Sigmoid colon (tissue), 7 donors: ENCODE data around the gene PTPN1. TPM values are rescaled to one million over a fixed set of nuclear protein-coding genes. Genes with fewer than 3 reads are reported as not detected.
A peak's percentile ranks its signal among the peaks of the same experiment; 100 is the strongest.
"Not testable (repeated sequence)": the region's sequence is repeated elsewhere in the genome, so short reads cannot be mapped to it uniquely, and the experiment has no call there.

Source experiments
- DNase-seq: peaks from one replicate; pipeline ENCODE4 v3.0.0-alpha.2; 2019
- H3K27ac ChIP-seq, 4 donors: fragments of 200-600 bp; sonication (generic); one replicate each; pipeline ENCODE4 v1.5.1; 2016 to 2019; ENCODE audit warnings: mild to moderate bottlenecking in 1 of 4
- H3K27me3 ChIP-seq, 3 donors: fragments of 200-600 bp; sonication (generic); one replicate each; pipeline ENCODE4 v1.5.1; 2019; ENCODE audit warnings: mild to moderate bottlenecking in 1 of 3
- H3K36me3 ChIP-seq, 4 donors: fragments of 200-600 bp; sonication (generic); one replicate each; pipeline ENCODE4 v1.5.1; 2016 to 2019
- H3K4me1 ChIP-seq, 4 donors: fragments of 200-600 bp; sonication (generic); one replicate each; pipeline ENCODE4 v1.5.1; 2017 to 2019
- H3K4me3 ChIP-seq, 4 donors: fragments of 200-600 bp; sonication (generic); one replicate each; pipeline ENCODE4 v1.5.1; 2017 to 2019; ENCODE audit warnings: mild to moderate bottlenecking in 2 of 4, moderate library complexity in 1 of 4
- H3K9me3 ChIP-seq, 4 donors: fragments of 200-600 bp in 3 of 4; sonication (generic) in 3 of 4; one replicate each; pipeline versions ENCODE4 v1.5.1 to v1.6.1; 2013 to 2019
- CTCF ChIP-seq, 4 experiments: fragments of 450-650 bp in 3 of 4; fragments of 200-600 bp in 1 of 4; IDR thresholded peaks; one replicate each; pipeline ENCODE4 v1.5.1; 2016 to 2019; ENCODE audit warnings: antibody characterized with exemption in 4 of 4, mild to moderate bottlenecking in 3 of 4, moderate library complexity in 2 of 4
- EP300 ChIP-seq, 4 donors: sonication (generic); formaldehyde crosslinking; IDR thresholded peaks; one replicate each; pipeline ENCODE4 v1.6.1; 2017; ENCODE audit warnings: antibody characterized with exemption in 4 of 4
- POLR2A ChIP-seq, 2 donors: fragments of 450-650 bp; IDR thresholded peaks; one replicate each; pipeline ENCODE4 v1.6.1; 2016; ENCODE audit warnings: antibody characterized with exemption in 2 of 2, mild to moderate bottlenecking in 2 of 2, moderate library complexity in 2 of 2
- POLR2AphosphoS5 ChIP-seq, 4 donors: sonication (generic); formaldehyde crosslinking; IDR thresholded peaks; one replicate each; pipeline ENCODE4 v1.6.1; 2017; ENCODE audit warnings: antibody characterized with exemption in 4 of 4
- WGBS, 2 donors: extraction: QIAGEN DNeasy Blood & Tissue Kit; methylation state at CpG; one replicate each; pipeline ENCODE4 v1.1.7; 2013; 5-methylcytosine and 5-hydroxymethylcytosine counted together
- intact Hi-C: fragments of 100-400 bp; cut with DNase I; formaldehyde crosslinking; loops from one replicate; pipeline ENCODE4 v1.15.1; 2023
- polyA plus RNA-seq, 3 donors: library from polyadenylated mRNA; stranded (reverse); fragments of 200-250 nt; gene quantifications; one replicate each; pipeline ENCODE4 v1.2.3, GENCODE V29; 2013
- total RNA-seq, 4 donors: library from RNA; depleted of rRNA; stranded (reverse); fragments of >200 nt; gene quantifications; one replicate each; pipeline ENCODE4 v1.1.0, GENCODE V29; 2016
- donor health status: healthy with polysubstance abuse.
- donor health status: Bipolar disorder and iron deficiency.
- donor health status: healthy.

PTPN1 gene
- total and polyA plus RNA-seq, 7 donors: 14.4 to 41.5 (median 23.6) TPM

GRCh38 chr20:50537546-50538201 is 27.5 kb downstream of the PTPN1 start:
- peak overlapping the region; percentile 37 to 63 (median 55) for H3K27ac ChIP-seq

DNA sequence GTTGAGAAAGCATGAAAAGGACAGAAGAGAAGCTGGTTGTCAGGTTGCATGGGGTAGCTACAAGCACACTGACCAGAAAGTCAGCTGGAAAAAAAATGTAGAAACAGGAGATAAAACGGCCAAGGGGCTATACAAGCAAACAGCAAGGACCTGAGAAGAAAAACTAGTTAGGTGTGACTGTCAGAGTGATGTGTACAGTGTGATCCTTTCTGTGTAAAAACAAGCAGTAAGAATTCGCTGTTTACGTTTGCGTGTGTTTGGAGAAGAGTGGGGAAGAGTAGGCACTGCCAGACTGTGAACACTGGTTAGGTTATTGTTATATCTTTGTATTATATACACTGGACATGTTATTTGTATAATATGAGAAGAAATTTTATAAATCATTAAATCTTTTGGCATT is 28.1 kb downstream of the PTPN1 start:
- Histone ChIP-seq H3K4me3 (no peak overlapping the region), H3K27me3 (no peaks in the 10 kb centered on the region), H3K4me1 (peaks cover 0 to 95% (median 59%) of the 10 kb centered on the region in 4 donors), H3K9me3 (no peaks in the 10 kb centered on the region), H3K27ac (peak overlapping the region; percentile 37 to 63 (median 55)), H3K36me3 (no peaks in the 10 kb centered on the region)
- 23 to 52% methylated on average over 4 of the region's 4 CpGs for WGBS, 2 donors
- DNase-seq: no peak
- TF ChIP-seq EP300 (IDR thresholded peaks at IDR 0.05) (no peak), POLR2A (IDR thresholded peaks at IDR 0.05) (no peak)
- intact Hi-C loops: no loop called here

More at GRCh38 chr20:50537546-50538201, 27.5 kb downstream of the PTPN1 start:
- H3K27me3 ChIP-seq: no peaks in the 10 kb centered on the region
- WGBS, 2 donors: 47 to 66% methylated on average over 7 of the region's 7 CpGs
- H3K4me1 ChIP-seq: peaks cover 0 to 95% (median 62%) of the 10 kb centered on the region in 4 donors
- no peaks in the 10 kb centered on the region for H3K9me3 ChIP-seq
- H3K36me3 ChIP-seq: no peaks in the 10 kb centered on the region
- intact Hi-C loops: no loop called here
- no peak for TF ChIP-seq POLR2A (IDR thresholded peaks at IDR 0.05)
- no peak for TF ChIP-seq EP300 (IDR thresholded peaks at IDR 0.05)
- no peak for TF ChIP-seq CTCF (IDR thresholded peaks at IDR 0.05)
- no peak for TF ChIP-seq POLR2AphosphoS5 (IDR thresholded peaks at IDR 0.05)
- DNase-seq: no peak
- H3K4me3 ChIP-seq: no peak overlapping the region

- peaks cover 0 to 83% (median 54%) of the 10 kb centered on the region in 4 donors for H3K4me1 ChIP-seq
- H3K4me3 ChIP-seq, H3K27me3 ChIP-seq, intact Hi-C loops, DNase-seq, H3K9me3 ChIP-seq, H3K27ac ChIP-seq, H3K36me3 ChIP-seq: not testable (repeated sequence)
- 75 to 94% methylated on average over 8 of the region's 8 CpGs for WGBS, 2 donors
Measured at GRCh38 chr20:50539798-50540197, 29.6 kb downstream of the PTPN1 start.

- DNase-seq: no peak
Measured at GRCh38 chr20:50540620-50541605, 30.7 kb downstream of the PTPN1 start.

GRCh38 chr20:50541606-50542041 is 31.4 kb downstream of the PTPN1 start:
- Histone ChIP-seq H3K4me3 (no peak overlapping the region), H3K36me3 (no peaks in the 10 kb centered on the region), H3K27me3 (no peaks in the 10 kb centered on the region), H3K4me1 (peaks cover 0 to 76% (median 50%) of the 10 kb centered on the region in 4 donors), H3K9me3 (no peaks in the 10 kb centered on the region), H3K27ac (peak overlapping the region; percentile 19 to 66 (median 40))
- WGBS, 2 donors: 48 to 72% methylated on average over 5 of the region's 5 CpGs
- DNase-seq: no peak
- no peak for TF ChIP-seq POLR2A (IDR thresholded peaks at IDR 0.05)
- TF ChIP-seq EP300 (IDR thresholded peaks at IDR 0.05): no peak
- TF ChIP-seq CTCF (IDR thresholded peaks at IDR 0.05): no peak
- TF ChIP-seq POLR2AphosphoS5 (IDR thresholded peaks at IDR 0.05): no peak
- intact Hi-C loops: no loop called here

More at GRCh38 chr20:50540620-50541605, 30.7 kb downstream of the PTPN1 start:
- TF ChIP-seq POLR2AphosphoS5 (IDR thresholded peaks at IDR 0.05): peak in 1 of 4 donors; percentile 60
- no peak for TF ChIP-seq POLR2A (IDR thresholded peaks at IDR 0.05)
- H3K9me3 ChIP-seq: no peaks in the 10 kb centered on the region
- 74 to 87% methylated on average over 14 of the region's 14 CpGs for WGBS, 2 donors
- intact Hi-C loops: no loop called here
- peaks cover 0 to 76% (median 48%) of the 10 kb centered on the region in 4 donors for H3K4me1 ChIP-seq
- H3K27ac ChIP-seq: peak overlapping the region; percentile 19 to 66 (median 40)
- H3K36me3 ChIP-seq: no peaks in the 10 kb centered on the region
- H3K4me3 ChIP-seq: no peak overlapping the region
- no peaks in the 10 kb centered on the region for H3K27me3 ChIP-seq

DNA sequence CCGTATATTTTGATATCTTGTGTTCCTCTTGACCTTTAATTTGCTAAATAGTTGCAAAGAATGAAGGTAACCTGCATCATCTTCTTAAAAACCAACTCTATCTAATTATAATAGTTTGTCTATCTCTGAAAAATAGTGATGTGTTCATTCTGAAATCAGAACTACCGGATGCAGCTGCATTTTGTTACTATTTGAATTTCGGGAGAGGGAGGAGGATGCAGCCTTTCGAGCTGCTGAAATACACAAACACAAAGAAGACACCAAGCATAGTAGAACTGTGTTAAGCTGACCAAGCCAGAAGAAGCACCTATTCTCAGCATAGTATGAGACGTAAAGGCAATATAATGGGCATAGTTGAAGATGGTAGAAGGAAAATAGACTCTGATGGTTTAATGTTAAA is 33.1 kb downstream of the PTPN1 start:
- 62 to 84% methylated on average over 5 of the region's 5 CpGs for WGBS, 2 donors
- no peak for DNase-seq
- Histone ChIP-seq H3K4me1 (peaks cover 0 to 75% (median 41%) of the 10 kb centered on the region in 4 donors), H3K27me3 (no peaks in the 10 kb centered on the region), H3K27ac (no peak overlapping the region), H3K4me3 (no peak overlapping the region), H3K9me3 (no peaks in the 10 kb centered on the region), H3K36me3 (no peaks in the 10 kb centered on the region)
- no peak for TF ChIP-seq CTCF (IDR thresholded peaks at IDR 0.05)
- TF ChIP-seq EP300 (IDR thresholded peaks at IDR 0.05): no peak
- no peak for TF ChIP-seq POLR2AphosphoS5 (IDR thresholded peaks at IDR 0.05)
- no peak for TF ChIP-seq POLR2A (IDR thresholded peaks at IDR 0.05)
- intact Hi-C loops: no loop called here
